BLaER1 treated with 17β-estradiol and CSF1 and Interleukin-3, amounts not matched to agents 10 nM and 100 nM (cell line): ENCODE results near the gene SYF2.
"Not testable (repeated sequence)": the region's sequence is repeated elsewhere in the genome, so short reads cannot be mapped to it uniquely, and the experiment has no call there.

Experiments used
- H3K27ac ChIP-seq, 11 experiments: shearing (Covaris generic); formaldehyde crosslinking; 2 replicates each; pipeline ENCODE4 v1.8.1; 2022
- H3K27me3 ChIP-seq, 11 experiments: shearing (Covaris generic); formaldehyde crosslinking; 2 replicates each; pipeline ENCODE4 v1.8.1; 2022
- H3K36me3 ChIP-seq, 11 experiments: shearing (Covaris generic); formaldehyde crosslinking; 2 replicates each; pipeline ENCODE4 v1.8.1; 2022
- H3K4me1 ChIP-seq, 10 experiments: shearing (Covaris generic); formaldehyde crosslinking; 2 replicates each; pipeline ENCODE4 v1.8.1; 2022
- H3K4me2 ChIP-seq, 11 experiments: shearing (Covaris generic); formaldehyde crosslinking; 2 replicates each; pipeline ENCODE4 v1.8.1; 2022
- H3K4me3 ChIP-seq, 10 experiments: shearing (Covaris generic); formaldehyde crosslinking; 2 replicates each; pipeline ENCODE4 v1.8.1; 2022
- H3K9ac ChIP-seq, 11 experiments: shearing (Covaris generic); formaldehyde crosslinking; 2 replicates each; pipeline ENCODE4 v1.8.1; 2022
- H3K9me3 ChIP-seq, 11 experiments: shearing (Covaris generic); formaldehyde crosslinking; replicated peaks in 1 of 11; 2 replicates each; pipeline ENCODE4 v1.8.1; 2022
- H4K20me1 ChIP-seq, 11 experiments: shearing (Covaris generic); formaldehyde crosslinking; 2 replicates each; pipeline ENCODE4 v1.8.1; 2022
- Cebpa-rat ChIP-seq, 11 experiments: shearing (Covaris generic); IDR thresholded peaks; 2 replicates each; pipeline ENCODE4 v1.8.1; 2022

Gene SYF2

DNA sequence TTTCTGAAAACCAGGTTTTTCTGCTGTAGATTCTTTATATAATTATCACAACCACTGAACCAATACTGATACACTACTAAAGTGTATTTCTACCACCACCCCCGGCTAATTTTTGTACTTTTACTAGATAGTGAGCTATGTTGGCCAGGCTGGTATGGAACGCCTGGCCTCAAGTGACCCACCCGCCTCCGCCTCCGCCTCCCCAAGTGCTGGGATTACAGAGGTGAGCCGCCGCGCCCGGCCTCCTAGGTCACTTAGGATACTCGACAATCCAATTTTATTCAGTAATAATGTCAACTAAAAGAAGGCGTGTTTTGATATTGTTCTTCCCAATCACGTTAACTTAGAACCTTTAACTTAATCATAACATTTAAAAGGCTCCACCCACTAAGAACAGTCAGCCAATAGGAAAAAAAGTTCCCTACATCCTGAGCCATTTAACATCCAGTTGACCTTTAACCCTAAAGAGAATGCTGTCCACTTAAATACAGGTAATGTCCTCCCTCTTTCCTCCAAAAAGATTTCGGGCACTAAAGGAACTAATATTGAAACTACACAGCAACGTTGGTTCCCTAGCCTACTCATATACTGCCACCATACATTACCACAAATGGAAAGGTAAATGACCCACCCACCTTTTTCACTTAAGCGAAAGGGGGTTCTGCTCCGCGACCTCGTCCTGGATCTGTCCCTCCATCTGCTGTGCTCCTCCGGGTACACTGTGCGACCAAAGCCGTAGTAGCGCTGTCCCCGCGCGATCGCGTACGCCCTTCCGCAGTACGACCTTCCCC lies 13.7 kb upstream of the SYF2 start:
- no peak for TF ChIP-seq Cebpa-rat (IDR thresholded peaks at IDR 0.05)
- Histone ChIP-seq H3K27ac (peak overlapping the region; percentile 94 to 99 (median 97)), H3K4me3 (peak overlapping the region; percentile 84 to 100 (median 95)), H3K4me1 (peaks cover 39 to 57% (median 50%) of the 10 kb centered on the region in 10 experiments), H4K20me1 (peaks cover 59 to 63% (median 59%) of the 10 kb centered on the region in 11 experiments), H3K4me2 (peak overlapping the region; percentile 85 to 98 (median 96)), H3K36me3 (peaks cover 55 to 58% (median 57%) of the 10 kb centered on the region in 11 experiments), H3K9me3 (no peaks in the 10 kb centered on the region), H3K9ac (peak overlapping the region; percentile 91 to 99 (median 97)), H3K27me3 (no peaks in the 10 kb centered on the region)

DNA sequence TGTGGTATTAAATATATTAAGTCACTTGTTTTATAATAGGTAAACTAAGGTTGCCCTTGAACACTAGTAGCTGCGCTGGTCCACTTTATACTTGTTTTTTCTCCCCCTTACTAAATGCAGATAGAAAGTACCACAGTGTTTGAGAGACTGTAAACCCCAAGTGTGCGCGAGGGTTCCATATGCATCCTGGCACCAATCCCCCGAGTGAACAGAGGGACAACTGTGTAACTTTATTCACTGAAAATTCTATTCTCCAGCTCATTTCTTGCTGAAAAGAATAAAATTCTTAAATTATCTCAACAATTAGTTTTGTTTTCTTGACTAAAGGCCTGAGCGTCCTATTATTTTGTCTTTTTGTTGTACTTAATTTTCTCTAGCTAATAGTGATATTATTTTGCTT lies 13.1 kb upstream of the SYF2 start:
- peak overlapping the region; percentile 84 to 100 (median 95) for H3K4me3 ChIP-seq
- H3K9me3 ChIP-seq: no peaks in the 10 kb centered on the region
- peaks cover 61 to 64% (median 63%) of the 10 kb centered on the region in 11 experiments for H3K36me3 ChIP-seq
- H4K20me1 ChIP-seq: peaks cover 65 to 69% (median 65%) of the 10 kb centered on the region in 11 experiments
- no peak overlapping the region for H3K27ac ChIP-seq
- H3K4me2 ChIP-seq: peak overlapping the region; percentile 85 to 98 (median 96)
- H3K27me3 ChIP-seq: no peaks in the 10 kb centered on the region
- peak overlapping the region; percentile 39 to 99 (median 97); a peak in 19 of 22 replicates for H3K9ac ChIP-seq
- no peak for TF ChIP-seq Cebpa-rat (IDR thresholded peaks at IDR 0.05)
- peaks cover 45 to 63% (median 56%) of the 10 kb centered on the region in 10 experiments for H3K4me1 ChIP-seq

DNA sequence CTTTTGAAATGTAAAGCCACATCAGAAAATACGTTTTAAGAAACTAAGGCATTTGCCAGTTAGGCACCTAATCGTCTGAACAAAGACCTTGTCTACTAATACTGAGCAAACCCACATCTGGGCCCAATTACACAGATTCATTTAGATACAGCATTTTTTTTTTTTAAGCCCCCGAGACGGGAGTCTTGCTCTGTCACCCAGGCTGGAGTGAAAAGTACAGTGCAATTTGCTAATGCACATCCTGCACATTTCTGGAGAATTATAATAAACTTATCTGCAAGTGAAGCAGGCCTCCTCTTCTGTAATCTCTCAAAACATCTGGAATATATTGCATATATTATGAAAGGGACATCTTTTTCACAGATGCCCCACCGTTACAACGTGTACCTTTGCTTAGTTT lies 11.6 kb upstream of the SYF2 start:
- peaks cover 62 to 66% (median 65%) of the 10 kb centered on the region in 11 experiments for H3K36me3 ChIP-seq
- TF ChIP-seq Cebpa-rat (IDR thresholded peaks at IDR 0.05): no peak
- peaks cover 56 to 74% (median 66%) of the 10 kb centered on the region in 10 experiments for H3K4me1 ChIP-seq
- peak overlapping the region in 9 of 11 experiments; percentile 90 to 98 (median 96); a peak in 14 of 22 replicates for H3K4me2 ChIP-seq
- peak overlapping the region in 5 of 10 experiments; percentile 9 to 96 (median 89); a peak in 4 of 20 replicates for H3K4me3 ChIP-seq
- no peaks in the 10 kb centered on the region for H3K27me3 ChIP-seq
- peaks cover 67 to 72% (median 68%) of the 10 kb centered on the region in 11 experiments for H4K20me1 ChIP-seq
- H3K9me3 ChIP-seq: no peaks in the 10 kb centered on the region
- no peak overlapping the region for H3K27ac ChIP-seq
- H3K9ac ChIP-seq: peak overlapping the region in 4 of 11 experiments; percentile 1 to 99 (median 32); a peak in 6 of 22 replicates

- Histone ChIP-seq H3K4me3 (peak overlapping the region; percentile 45 to 68 (median 58)), H3K9ac (peak overlapping the region; percentile 59 to 78 (median 71)), H3K27me3 (no peaks in the 10 kb centered on the region), H3K27ac (peak overlapping the region; percentile 63 to 82 (median 74)), H4K20me1 (peaks cover 47 to 54% (median 48%) of the 10 kb centered on the region in 11 experiments), H3K9me3 (no peaks in the 10 kb centered on the region), H3K36me3 (peaks cover 45 to 48% (median 47%) of the 10 kb centered on the region in 11 experiments), H3K4me1 (peaks cover 72 to 96% (median 90%) of the 10 kb centered on the region in 10 experiments), H3K4me2 (peak overlapping the region; percentile 86 to 98 (median 96))
- no peak for TF ChIP-seq Cebpa-rat (IDR thresholded peaks at IDR 0.05)
Observed at GRCh38 chr1:25239681-25240541, 7.6 kb upstream of the SYF2 start.

DNA sequence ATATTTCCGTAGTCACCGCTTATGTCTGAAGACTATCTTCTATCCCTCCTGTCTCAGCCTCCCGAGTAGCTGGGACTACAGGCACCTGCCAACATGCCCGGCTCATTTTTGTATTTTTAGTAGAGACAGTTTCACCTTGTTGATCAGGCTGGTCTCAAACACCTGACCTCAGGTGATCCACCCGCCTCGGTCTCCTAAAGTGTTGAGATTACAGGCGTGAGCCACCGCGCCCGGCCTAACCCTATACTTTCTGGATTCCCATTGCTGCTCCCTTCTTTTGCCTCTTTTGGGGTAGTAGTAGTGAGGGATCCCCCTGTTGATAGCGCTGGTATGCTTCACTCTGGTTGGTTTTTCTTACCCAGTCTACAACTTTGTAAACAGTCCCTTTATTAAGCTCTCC lies 5.7 kb upstream of the SYF2 start:
- no peak overlapping the region for H3K4me3 ChIP-seq
- H3K9ac ChIP-seq: no peak overlapping the region
- H3K27me3 ChIP-seq: no peaks in the 10 kb centered on the region
- peaks cover 26 to 34% (median 29%) of the 10 kb centered on the region in 11 experiments for H3K36me3 ChIP-seq
- peak overlapping the region in 9 of 11 experiments; percentile 12 to 79 (median 68); a peak in 9 of 22 replicates for H3K27ac ChIP-seq
- TF ChIP-seq Cebpa-rat (IDR thresholded peaks at IDR 0.05): no peak
- no peaks in the 10 kb centered on the region for H3K9me3 ChIP-seq
- H3K4me1 ChIP-seq: peaks cover 77 to 98% (median 90%) of the 10 kb centered on the region in 10 experiments
- peak overlapping the region; percentile 73 to 90 (median 83); a peak in 18 of 22 replicates for H3K4me2 ChIP-seq
- H4K20me1 ChIP-seq: peaks cover 29 to 37% (median 30%) of the 10 kb centered on the region in 11 experiments

DNA sequence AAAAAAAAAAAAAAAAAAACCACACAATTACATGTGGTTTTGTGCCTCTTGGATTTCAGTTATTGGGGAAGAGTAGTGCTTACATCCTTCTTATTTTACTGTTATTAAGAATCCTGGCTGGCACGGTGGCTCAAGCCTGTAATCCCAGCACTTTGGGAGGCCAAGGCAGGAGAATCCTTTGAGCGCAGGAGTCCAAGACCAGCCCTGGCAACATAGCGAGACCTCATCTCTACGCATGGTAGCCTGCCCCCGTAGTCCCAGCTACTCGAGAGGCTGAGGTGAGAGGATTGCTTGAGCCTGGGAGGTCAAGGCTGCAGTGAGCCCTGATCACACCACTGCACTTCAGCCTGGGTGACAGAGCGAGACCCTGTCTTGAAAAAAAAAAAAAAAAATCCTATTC lies 4.0 kb upstream of the SYF2 start:
- Histone ChIP-seq H3K9ac (peak overlapping the region; percentile 44 to 75 (median 61); a peak in 17 of 22 replicates), H3K4me2 (peak overlapping the region; percentile 73 to 90 (median 83)), H3K27ac (peak overlapping the region; percentile 16 to 79 (median 69); a peak in 19 of 22 replicates), H3K36me3 (peaks cover 10 to 18% (median 12%) of the 10 kb centered on the region in 11 experiments; a peak in 20 of 22 replicates), H3K4me3 (peak overlapping the region in 6 of 10 experiments; percentile 10 to 32 (median 22); a peak in 4 of 20 replicates), H3K4me1 (peaks cover 69 to 88% (median 80%) of the 10 kb centered on the region in 10 experiments), H4K20me1 (peaks cover 11 to 19% (median 12%) of the 10 kb centered on the region in 11 experiments; a peak in 21 of 22 replicates)
- not testable (repeated sequence) for H3K9me3 ChIP-seq, H3K27me3 ChIP-seq

DNA sequence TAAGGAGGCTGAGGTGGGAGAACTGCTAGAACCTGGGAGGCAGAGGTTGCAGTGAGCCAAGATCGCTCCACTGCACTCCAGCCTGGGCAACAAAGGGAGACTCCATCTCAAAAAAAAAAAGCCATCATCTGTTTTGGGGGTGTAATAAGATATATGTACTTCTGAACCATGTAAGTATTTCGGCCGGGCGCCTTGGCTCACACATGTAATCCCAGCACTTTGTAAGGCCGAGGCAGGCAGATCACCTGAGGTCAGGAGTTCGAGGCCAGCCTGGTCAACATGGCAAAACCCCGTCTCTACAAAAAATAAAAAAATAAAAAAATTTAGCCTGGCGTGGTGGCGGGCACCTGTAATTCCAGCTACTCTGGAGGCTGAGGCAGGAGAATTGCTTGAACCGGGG lies 3.1 kb upstream of the SYF2 start:
- Histone ChIP-seq H3K4me1 (peaks cover 69 to 88% (median 79%) of the 10 kb centered on the region in 10 experiments), H3K4me2 (peak overlapping the region; percentile 0 to 90 (median 83); a peak in 20 of 22 replicates)
- not testable (repeated sequence) for H3K4me3 ChIP-seq

More for the DNA sequence above, 3.1 kb upstream of the SYF2 start:
- not testable (repeated sequence) for H3K27me3 ChIP-seq, H3K9ac ChIP-seq, H3K9me3 ChIP-seq
- Histone ChIP-seq H3K36me3 (peaks cover 8 to 18% (median 12%) of the 10 kb centered on the region in 11 experiments), H3K27ac (peak overlapping the region in 7 of 11 experiments; percentile 1 to 79 (median 61); a peak in 4 of 22 replicates), H4K20me1 (peaks cover 2 to 11% (median 4%) of the 10 kb centered on the region in 11 experiments; a peak in 18 of 22 replicates)
